ENCODE measurements around the gene NLRP9. TPM values are rescaled to one million over a fixed set of nuclear protein-coding genes. Genes with fewer than 3 reads are reported as not detected.

The NLRP9 gene
- total and polyA plus RNA-seq, 2 of the 13 experiments (the other 11 are each of a cell fraction or from before 2014, with no cell fraction given), result not detected

DNA sequence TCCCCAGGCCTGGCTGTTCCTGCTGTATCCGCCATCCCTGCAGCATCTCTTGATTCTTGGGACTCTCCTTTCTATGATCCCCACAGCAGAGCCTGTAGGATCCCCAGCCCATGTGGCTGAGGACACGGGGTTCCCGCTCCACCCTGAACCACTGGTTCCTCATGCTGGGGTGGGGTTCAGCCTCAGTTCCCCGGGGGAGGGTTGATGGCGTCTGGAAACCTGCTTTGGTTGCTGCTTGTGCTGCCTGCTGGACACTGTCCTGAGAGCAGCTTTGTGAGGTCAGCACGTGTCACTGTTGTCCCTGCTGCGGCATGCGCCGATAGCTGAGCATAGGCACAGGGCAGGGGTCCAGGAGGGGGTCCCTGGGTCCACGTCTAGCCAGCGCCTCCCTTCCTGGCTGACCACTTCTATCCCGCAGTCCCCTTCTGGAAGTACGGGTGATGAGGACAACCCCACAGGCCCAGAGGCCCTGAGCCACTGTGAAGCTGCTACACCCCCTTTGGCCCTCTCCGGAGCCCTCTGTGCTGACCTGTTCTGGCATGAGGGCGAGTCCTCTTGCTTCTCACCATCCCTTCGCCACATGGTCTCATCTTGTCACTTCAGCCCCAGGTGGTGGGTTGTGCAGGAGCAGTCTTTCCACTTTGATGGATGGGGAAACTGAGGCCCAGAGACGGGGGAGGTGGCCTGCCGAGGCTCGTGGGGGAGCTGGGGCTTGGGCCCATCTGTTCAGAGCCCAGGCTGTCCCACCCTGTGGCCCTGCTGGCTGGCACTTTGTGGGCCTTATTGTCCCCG is 57.7 kb downstream of the NLRP9 start:
- POLR2A ChIA-PET, result interaction anchor here (1.2 kb wide), 1 partner anchor 26 kb away, joined by 4 read pairs; no protein-coding TSS in a partner anchor
- DNase-seq (ENCODE audit: low spot score), result no peak

More for the DNA sequence above, 57.7 kb downstream of the NLRP9 start:
- Histone ChIP-seq H3K27me3 (ENCODE audit: control insufficient read depth in 1 of 2, insufficient read depth in 2 of 2, low read length in 2 of 2) (no peaks in the 10 kb centered on the region; a peak in 1 of 5 replicates), H3K36me3 (replicated peaks in 1 of 2; ENCODE audit: control insufficient read depth in 1 of 2, insufficient read depth in 2 of 2, low read length in 2 of 2) (peaks cover 25 to 56% of the 10 kb centered on the region in 2 experiments), H4K20me1 (ENCODE audit: insufficient read depth, low read length) (no peaks in the 10 kb centered on the region; the same call in 1 of the 2 replicates), H3K4me3 (replicated peaks in 1 of 3; ENCODE audit: insufficient read depth in 1 of 3, low read depth in 2 of 3, low read length in 3 of 3) (no peak overlapping the region), H3K4me1 (ENCODE audit: insufficient read depth, low read length) (peaks cover 78% of the 10 kb centered on the region), H3K9me3 (ENCODE audit: low read length) (no peaks in the 10 kb centered on the region), H3K79me2 (ENCODE audit: insufficient read depth, low read length) (peaks cover 67% of the 10 kb centered on the region), H3K27ac (ENCODE audit: extremely low read length, insufficient read depth, low read length) (peak overlapping the region; percentile 49), H2AFZ (ENCODE audit: low read length) (no peak overlapping the region), H3K9ac (ENCODE audit: insufficient read depth, low read depth, low read length) (no peak overlapping the region), H3K4me2 (ENCODE audit: low read depth, low read length) (no peak overlapping the region)
- WGBS (ENCODE audit: low lambda C conversion rate), result 100% methylated on average over 7 of the region's 20 CpGs
- CTCF ChIA-PET (ENCODE audit: low intra/inter-chr PET ratio, low total read pairs), result no interaction called here
- ATAC-seq, result no peak
- no TSS peak for BruUV-seq (replicated peaks)
- intact Hi-C loops (cut with micrococcal nuclease; ENCODE audit: unreplicated experiment) (no loop called here), in situ Hi-C loops (cut with HindIII; ENCODE audit: extremely low pct_ligation_motif_present, low pct_unique_long_range_greater_than_20kb) (no loop called here)
- TF ChIP-seq ZBTB38 (CRISPR knock-in tag; IDR thresholded peaks at IDR 0.05) (peak; percentile 39; the same call in 1 of the 2 replicates), ZNF17 (CRISPR knock-in tag; IDR thresholded peaks at IDR 0.05) (no peak), AGO2 (optimal IDR thresholded peaks at IDR 0.05; ENCODE audit: low read depth, low read length) (peak; percentile 19)
- TF ChIP-seq, protein P1, sequence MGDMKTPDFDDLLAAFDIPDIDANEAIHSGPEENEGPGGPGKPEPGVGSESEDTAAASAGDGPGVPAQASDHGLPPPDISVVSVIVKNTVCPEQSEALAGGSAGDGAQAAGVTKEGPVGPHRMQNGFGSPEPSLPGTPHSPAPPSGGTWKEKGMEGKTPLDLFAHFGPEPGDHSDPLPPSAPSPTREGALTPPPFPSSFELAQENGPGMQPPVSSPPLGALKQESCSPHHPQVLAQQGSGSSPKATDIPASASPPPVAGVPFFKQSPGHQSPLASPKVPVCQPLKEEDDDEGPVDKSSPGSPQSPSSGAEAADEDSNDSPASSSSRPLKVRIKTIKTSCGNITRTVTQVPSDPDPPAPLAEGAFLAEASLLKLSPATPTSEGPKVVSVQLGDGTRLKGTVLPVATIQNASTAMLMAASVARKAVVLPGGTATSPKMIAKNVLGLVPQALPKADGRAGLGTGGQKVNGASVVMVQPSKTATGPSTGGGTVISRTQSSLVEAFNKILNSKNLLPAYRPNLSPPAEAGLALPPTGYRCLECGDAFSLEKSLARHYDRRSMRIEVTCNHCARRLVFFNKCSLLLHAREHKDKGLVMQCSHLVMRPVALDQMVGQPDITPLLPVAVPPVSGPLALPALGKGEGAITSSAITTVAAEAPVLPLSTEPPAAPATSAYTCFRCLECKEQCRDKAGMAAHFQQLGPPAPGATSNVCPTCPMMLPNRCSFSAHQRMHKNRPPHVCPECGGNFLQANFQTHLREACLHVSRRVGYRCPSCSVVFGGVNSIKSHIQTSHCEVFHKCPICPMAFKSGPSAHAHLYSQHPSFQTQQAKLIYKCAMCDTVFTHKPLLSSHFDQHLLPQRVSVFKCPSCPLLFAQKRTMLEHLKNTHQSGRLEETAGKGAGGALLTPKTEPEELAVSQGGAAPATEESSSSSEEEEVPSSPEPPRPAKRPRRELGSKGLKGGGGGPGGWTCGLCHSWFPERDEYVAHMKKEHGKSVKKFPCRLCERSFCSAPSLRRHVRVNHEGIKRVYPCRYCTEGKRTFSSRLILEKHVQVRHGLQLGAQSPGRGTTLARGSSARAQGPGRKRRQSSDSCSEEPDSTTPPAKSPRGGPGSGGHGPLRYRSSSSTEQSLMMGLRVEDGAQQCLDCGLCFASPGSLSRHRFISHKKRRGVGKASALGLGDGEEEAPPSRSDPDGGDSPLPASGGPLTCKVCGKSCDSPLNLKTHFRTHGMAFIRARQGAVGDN (CRISPR knock-in tag; IDR thresholded peaks at IDR 0.05), result peak; percentile 28; the same call in 1 of the 2 replicates
- no peak for FAIRE-seq
